Smooth muscle cell (in vitro differentiated cells): ENCODE data around the gene NEURL1. TPM values are rescaled to one million over a fixed set of nuclear protein-coding genes. Genes with fewer than 3 reads are reported as not detected.

ENCODE experiments used
- DNase-seq: peaks from one replicate; lab custom pipeline; 2025; ENCODE audit not compliant: unreplicated experiment; lab: John Stamatoyannopoulos, UW
- H2AFZ ChIP-seq: fragments of 200-600 bp; sonication (generic); 2 replicates; pipeline ENCODE4 v1.6.0; 2016; ENCODE audit warnings: antibody characterized with exemption, low read depth, mild to moderate bottlenecking
- H3F3A ChIP-seq: fragments of 200-600 bp; sonication (generic); 2 replicates; pipeline ENCODE4 v1.6.0; 2017; ENCODE audit warnings: antibody characterized with exemption, low read depth
- H3K27ac ChIP-seq: fragments of 200-600 bp; sonication (generic); 2 replicates; pipeline ENCODE4 v1.5.1; 2016; ENCODE audit warnings: low read depth, mild to moderate bottlenecking
- H3K27me3 ChIP-seq: fragments of 200-600 bp; sonication (generic); 2 replicates; pipeline ENCODE4 v1.6.1; 2016; ENCODE audit warnings: low read depth, mild to moderate bottlenecking
- H3K36me3 ChIP-seq: fragments of 200-600 bp; sonication (generic); 2 replicates; pipeline ENCODE4 v1.5.1; 2016; ENCODE audit warnings: low read depth
- H3K4me1 ChIP-seq: fragments of 200-600 bp; sonication (generic); 2 replicates; pipeline ENCODE4 v1.5.1; 2016; ENCODE audit warnings: low read depth
- H3K4me2 ChIP-seq: fragments of 200-600 bp; sonication (generic); 2 replicates; pipeline ENCODE4 v1.6.0; 2016; ENCODE audit warnings: mild to moderate bottlenecking
- H3K4me3 ChIP-seq: fragments of 200-600 bp; sonication (generic); 2 replicates; pipeline ENCODE4 v1.5.1; 2016; ENCODE audit warnings: mild to moderate bottlenecking
- H3K79me2 ChIP-seq: fragments of 200-600 bp; sonication (generic); 2 replicates; pipeline ENCODE4 v1.6.0; 2016; ENCODE audit warnings: low read depth, mild to moderate bottlenecking
- H3K9ac ChIP-seq: fragments of 200-600 bp; sonication (generic); 2 replicates; pipeline ENCODE4 v1.6.0; 2016; ENCODE audit warnings: low read depth
- H3K9me3 ChIP-seq: fragments of 200-600 bp; sonication (generic); replicated peaks from 2 replicates; pipeline ENCODE4 v1.5.1; 2016; ENCODE audit warnings: low read depth
- H4K20me1 ChIP-seq: fragments of 200-600 bp; sonication (generic); 2 replicates; pipeline ENCODE4 v1.6.0; 2016; ENCODE audit warnings: low read depth
- CTCF ChIP-seq: fragments of 200-600 bp; sonication (generic); IDR thresholded peaks from 2 replicates; pipeline ENCODE4 v1.5.1; 2017; ENCODE audit warnings: borderline replicate concordance, mild to moderate bottlenecking, antibody characterized with exemption; ENCODE audit not compliant: insufficient read depth, poor library complexity, severe bottlenecking
- WGBS: methylation state at CpG from one replicate; pipeline ENCODE4 v1.1.7; 2016; ENCODE audit warnings: low lambda C conversion rate; 5-methylcytosine and 5-hydroxymethylcytosine counted together
- polyA plus RNA-seq: library from polyadenylated mRNA; unstranded; fragments of >200 nt; fragmentation: Nextera tagmentation; extraction: Ambion mirVana; gene quantifications from 2 replicates; pipeline ENCODE4 v1.2.1, GENCODE V29; 2016
- total RNA-seq: library from RNA; depleted of rRNA; stranded (reverse); fragments of >200 nt; gene quantifications from 2 replicates; pipeline ENCODE4 v1.2.3, GENCODE V29; 2014

Gene NEURL1
- total and polyA plus RNA-seq, 2 experiments from 2014 or later: 0.04 to 0.91 TPM

GRCh38 chr10:103528549-103528948 is 35.0 kb downstream of the NEURL1 start:
- Histone ChIP-seq H3K27ac (no peak overlapping the region), H3K79me2 (no peaks in the 10 kb centered on the region), H3K36me3 (no peaks in the 10 kb centered on the region), H3K9ac (no peak overlapping the region), H3K4me1 (no peaks in the 10 kb centered on the region), H4K20me1 (no peaks in the 10 kb centered on the region), H3K4me2 (no peak overlapping the region), H2AFZ (no peak overlapping the region), H3F3A (no peaks in the 10 kb centered on the region), H3K27me3 (no peaks in the 10 kb centered on the region), H3K9me3 (peaks cover 15% of the 10 kb centered on the region), H3K4me3 (no peak overlapping the region)
- no peak for DNase-seq
- TF ChIP-seq CTCF: no peak

GRCh38 chr10:103529539-103529938 is 36.0 kb downstream of the NEURL1 start:
- 100% methylated on average over 1 of the region's 1 CpG for WGBS
- Histone ChIP-seq H3K4me1 (no peaks in the 10 kb centered on the region), H3K79me2 (no peaks in the 10 kb centered on the region), H4K20me1 (no peaks in the 10 kb centered on the region), H3K4me2 (no peak overlapping the region), H2AFZ (no peak overlapping the region), H3K9ac (no peak overlapping the region), H3K36me3 (no peaks in the 10 kb centered on the region), H3F3A (no peaks in the 10 kb centered on the region), H3K27me3 (no peaks in the 10 kb centered on the region), H3K4me3 (no peak overlapping the region), H3K9me3 (peaks cover 15% of the 10 kb centered on the region), H3K27ac (no peak overlapping the region)
- no peak for TF ChIP-seq CTCF
- DNase-seq: no peak

GRCh38 chr10:103533827-103534226 is 40.3 kb downstream of the NEURL1 start:
- peaks cover 20% of the 10 kb centered on the region for H3K27me3 ChIP-seq
- whole genome bisulfite sequencing: 80% methylated on average over 7 of the region's 7 CpGs
- no peaks in the 10 kb centered on the region for H3K36me3 ChIP-seq

More at GRCh38 chr10:103533827-103534226, 40.3 kb downstream of the NEURL1 start:
- no peak overlapping the region for H2AFZ ChIP-seq
- no peak overlapping the region for H3K9ac ChIP-seq
- no peaks in the 10 kb centered on the region for H3K4me1 ChIP-seq
- TF ChIP-seq CTCF: no peak
- H3K4me2 ChIP-seq: no peak overlapping the region
- H3K9me3 ChIP-seq: peaks cover 15% of the 10 kb centered on the region
- H3K27ac ChIP-seq: no peak overlapping the region
- no peaks in the 10 kb centered on the region for H3K79me2 ChIP-seq
- no peaks in the 10 kb centered on the region for H3F3A ChIP-seq
- no peaks in the 10 kb centered on the region for H4K20me1 ChIP-seq
- DNase-seq: no peak
- no peak overlapping the region for H3K4me3 ChIP-seq
